Activated CD8-positive, alpha-beta memory T cell treated with anti-CD3 and anti-CD28 coated beads, Interleukin-2, amount 10 ng/mL, durations not matched to agents 7 days and 5 days (primary cell): ENCODE data around the gene HDAC9. TPM values are rescaled to one million over a fixed set of nuclear protein-coding genes. Genes with fewer than 3 reads are reported as not detected.
"Not testable (repeated sequence)": the region's sequence is repeated elsewhere in the genome, so short reads cannot be mapped to it uniquely, and the experiment has no call there.

Source experiments
- ATAC-seq: fragments of 150-1000 bp; cut with Tn5 transposase; one replicate; pipeline ENCODE4 v1.10.0; 2021; ENCODE audit warnings: moderate library complexity
- CTCF ChIA-PET: fragments of 350-600 bp; sonication (Branson Sonifier 250); formaldehyde crosslinking; loops from one replicate; lab custom pipeline; 2021; ENCODE audit warnings: antibody characterized with exemption; lab: Charles Lee
- DNase-seq: peaks from one replicate; pipeline ENCODE4 v3.0.0-alpha.2; 2020
- H3K27ac Mint-ChIP-seq: one replicate; pipeline ENCODE4 v1.8.0; 2021; ENCODE audit warnings: mild to moderate bottlenecking, mixed read lengths
- H3K27me3 Mint-ChIP-seq: one replicate; pipeline ENCODE4 v1.8.0; 2021; ENCODE audit warnings: mixed read lengths
- H3K36me3 Mint-ChIP-seq: one replicate; pipeline ENCODE4 v1.8.0; 2021; ENCODE audit warnings: mild to moderate bottlenecking, mixed read lengths
- H3K4me1 Mint-ChIP-seq: one replicate; pipeline ENCODE4 v1.8.0; 2021; ENCODE audit warnings: mixed read lengths
- H3K4me3 Mint-ChIP-seq: one replicate; pipeline ENCODE4 v1.8.0; 2021; ENCODE audit warnings: mild to moderate bottlenecking, moderate library complexity, mixed read lengths
- H3K9me3 Mint-ChIP-seq: one replicate; pipeline ENCODE4 v1.8.0; 2022; ENCODE audit warnings: low read depth, mixed read lengths
- total RNA-seq, 2 experiments: library from RNA; stranded (reverse); gene quantifications; one replicate each; pipeline ENCODE4 v1.2.3, GENCODE V29; 2021

HDAC9 gene
- total RNA-seq, 2 experiments from 2014 or later, result 0.91 to 2.9 TPM

DNA sequence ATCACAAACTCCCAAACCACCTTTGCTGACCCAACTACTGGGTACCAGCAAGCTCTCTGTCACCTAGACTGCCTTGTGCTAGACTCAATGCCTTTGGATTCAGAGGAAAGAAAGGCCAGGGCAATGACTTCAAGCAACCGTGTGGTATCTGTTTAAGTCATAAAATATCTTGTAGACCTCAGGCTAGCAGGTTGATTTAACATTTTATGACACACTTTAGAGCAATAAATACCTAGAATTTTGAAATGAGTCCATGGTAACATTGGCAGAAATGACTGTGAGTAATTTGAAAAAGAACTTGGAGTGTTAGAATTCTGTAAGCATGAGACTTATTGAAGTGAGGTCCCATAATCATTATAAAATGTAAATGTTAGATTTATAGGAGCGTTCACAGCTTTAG, 534.7 kb downstream of the HDAC9 start:
- Mint-ChIP-seq H3K36me3 (no peaks in the 10 kb centered on the region), H3K4me1 (no peaks in the 10 kb centered on the region), H3K27ac (no peak overlapping the region), H3K27me3 (no peaks in the 10 kb centered on the region), H3K4me3 (no peak overlapping the region), H3K9me3 (no peaks in the 10 kb centered on the region)
- ATAC-seq, result no peak
- no peak for DNase-seq
- CTCF ChIA-PET, result no interaction called here

DNA sequence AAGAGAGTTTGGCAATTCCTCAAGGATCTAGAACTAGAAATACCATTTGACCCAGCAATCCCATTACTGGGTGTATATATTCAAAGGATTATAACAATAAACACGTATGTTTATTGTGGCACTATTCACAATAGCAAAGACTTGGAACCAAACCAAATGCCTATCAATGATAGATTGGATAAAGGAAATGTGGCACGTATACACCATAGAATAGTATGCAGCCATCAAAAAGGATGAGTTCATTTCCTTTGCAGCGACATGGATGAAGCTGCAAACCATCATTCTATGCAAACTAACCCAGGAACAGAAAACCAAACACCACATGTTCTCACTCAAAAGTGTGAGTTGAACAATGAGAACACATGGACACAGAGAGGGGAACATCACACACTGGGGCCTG, 537.4 kb downstream of the HDAC9 start:
- ATAC-seq, H3K4me3 Mint-ChIP-seq, DNase-seq, H3K9me3 Mint-ChIP-seq, H3K4me1 Mint-ChIP-seq, H3K27me3 Mint-ChIP-seq, H3K36me3 Mint-ChIP-seq, H3K27ac Mint-ChIP-seq, CTCF ChIA-PET: not testable (repeated sequence)

DNA sequence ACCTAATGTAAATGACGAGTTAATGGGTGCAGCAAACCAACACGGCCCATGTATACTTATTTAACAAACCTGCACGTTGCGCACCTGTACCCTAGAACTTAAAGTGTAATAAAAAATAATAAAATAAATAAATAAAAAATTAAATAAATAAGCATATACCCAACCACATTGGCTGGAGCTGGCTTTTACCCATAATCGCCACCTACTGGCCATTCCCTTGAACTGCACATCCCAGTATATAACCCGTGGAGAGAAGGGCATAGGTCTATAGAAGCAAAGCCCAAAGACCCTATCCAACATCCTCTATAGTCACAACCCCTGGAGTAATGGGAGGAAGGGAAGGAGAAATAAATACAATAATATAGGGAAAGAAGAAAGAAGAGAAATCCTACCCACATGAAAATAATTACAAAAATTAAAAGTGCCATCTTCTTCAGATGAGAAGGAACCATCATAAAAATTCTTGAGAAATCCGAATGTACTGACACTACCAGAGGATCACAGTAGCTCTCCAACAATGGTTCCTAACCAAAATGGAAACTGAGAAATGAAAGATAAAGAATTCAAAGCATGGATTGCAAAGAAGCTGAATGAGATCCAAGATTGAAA, 556.3 kb downstream of the HDAC9 start:
- no peaks in the 10 kb centered on the region for H3K27me3 Mint-ChIP-seq
- no peak for DNase-seq
- no peak overlapping the region for H3K27ac Mint-ChIP-seq
- CTCF ChIA-PET, result interaction anchor here (1.6 kb wide), 1 partner anchor 699 kb away, joined by 7 read pairs; no protein-coding TSS in a partner anchor
- H3K4me3 Mint-ChIP-seq, result no peak overlapping the region
- no peaks in the 10 kb centered on the region for H3K36me3 Mint-ChIP-seq
- H3K4me1 Mint-ChIP-seq, result no peaks in the 10 kb centered on the region
- no peaks in the 10 kb centered on the region for H3K9me3 Mint-ChIP-seq
- ATAC-seq, result no peak
